ENCODE data around the gene COL25A1.

The COL25A1 gene

GRCh38 chr4:108762559-108763225 lies 539.8 kb downstream of the COL25A1 start, which contains the start of gene ETNPPL:
Gene ETNPPL, minus strand, starts transcription at chr4:108763053. Its CDS starts 155 bp downstream, at chr4:108762898.
- no peak for DNase-seq (ENCODE audit: low read depth)

Data from T follicular helper cell (primary cell).